Activated T-helper 17 cell treated with anti-CD3 and anti-CD28 coated beads, Interleukin-2, amount 50 U/mL, for 72 hours (primary cell): ENCODE data around the gene SLC5A3. TPM values are rescaled to one million over a fixed set of nuclear protein-coding genes. Genes with fewer than 3 reads are reported as not detected.

ENCODE experiments used
- ATAC-seq: fragments of 150-1000 bp; cut with Tn5 transposase; replicated peaks from 2 replicates; pipeline ENCODE4 v1.10.0; 2021; ENCODE audit warnings: mild to moderate bottlenecking, moderate library complexity
- H3K27ac Mint-ChIP-seq: one replicate; pipeline ENCODE4 v1.8.0; 2022; ENCODE audit warnings: mixed read lengths
- H3K27me3 Mint-ChIP-seq: one replicate; pipeline ENCODE4 v1.8.0; 2022; ENCODE audit warnings: mixed read lengths
- H3K36me3 Mint-ChIP-seq: one replicate; pipeline ENCODE4 v1.8.0; 2022; ENCODE audit warnings: low read depth, mild to moderate bottlenecking, mixed read lengths
- H3K4me1 Mint-ChIP-seq: one replicate; pipeline ENCODE4 v1.8.0; 2022; ENCODE audit warnings: mixed read lengths
- H3K4me3 Mint-ChIP-seq: one replicate; pipeline ENCODE4 v1.8.0; 2022; ENCODE audit warnings: mild to moderate bottlenecking, mixed read lengths
- H3K9me3 Mint-ChIP-seq: one replicate; pipeline ENCODE4 v1.8.0; 2022; ENCODE audit warnings: mixed read lengths
- total RNA-seq, 2 donors: library from RNA; stranded (reverse); gene quantifications; one replicate each; pipeline ENCODE4 v1.2.3, GENCODE V29; 2022

Gene SLC5A3
- total RNA-seq, 2 donors from 2014 or later = 35.5 to 72.2 TPM

- Mint-ChIP-seq H3K4me1 (peaks cover 54% of the 10 kb centered on the region), H3K4me3 (peak overlapping the region; percentile 22), H3K27me3 (no peaks in the 10 kb centered on the region), H3K36me3 (peaks cover 97% of the 10 kb centered on the region), H3K9me3 (no peaks in the 10 kb centered on the region), H3K27ac (peak overlapping the region; percentile 55)
- ATAC-seq = peak; percentile 55
Observed at GRCh38 chr21:34100790-34101189, 27.4 kb downstream of the SLC5A3 start.

- H3K27ac Mint-ChIP-seq = peak overlapping the region; percentile 62
- peaks cover 29% of the 10 kb centered on the region for H3K4me1 Mint-ChIP-seq
- peak overlapping the region; percentile 33 for H3K4me3 Mint-ChIP-seq
- H3K9me3 Mint-ChIP-seq = no peaks in the 10 kb centered on the region
- ATAC-seq = peak; percentile 77
- no peaks in the 10 kb centered on the region for H3K27me3 Mint-ChIP-seq
- H3K36me3 Mint-ChIP-seq = peaks cover 84% of the 10 kb centered on the region
Observed at GRCh38 chr21:34105947-34106541, 32.7 kb downstream of the SLC5A3 start.

- Mint-ChIP-seq H3K4me3 (no peak overlapping the region), H3K4me1 (peaks cover 33% of the 10 kb centered on the region), H3K27ac (peak overlapping the region; percentile 62), H3K36me3 (peaks cover 81% of the 10 kb centered on the region), H3K27me3 (no peaks in the 10 kb centered on the region), H3K9me3 (no peaks in the 10 kb centered on the region)
- ATAC-seq = no peak
Observed at GRCh38 chr21:34107606-34108005, 34.2 kb downstream of the SLC5A3 start.

- peaks cover 80% of the 10 kb centered on the region for H3K36me3 Mint-ChIP-seq
- ATAC-seq = no peak
- no peak overlapping the region for H3K4me3 Mint-ChIP-seq
- H3K27me3 Mint-ChIP-seq = no peaks in the 10 kb centered on the region
- H3K9me3 Mint-ChIP-seq = no peaks in the 10 kb centered on the region
- H3K27ac Mint-ChIP-seq = no peak overlapping the region
- H3K4me1 Mint-ChIP-seq = peaks cover 33% of the 10 kb centered on the region
Observed at GRCh38 chr21:34109075-34109474, 35.7 kb downstream of the SLC5A3 start.

GRCh38 chr21:34110594-34111202, 37.3 kb downstream of the SLC5A3 start:
- peaks cover 36% of the 10 kb centered on the region for H3K4me1 Mint-ChIP-seq
- no peak for ATAC-seq
- peaks cover 78% of the 10 kb centered on the region for H3K36me3 Mint-ChIP-seq

GRCh38 chr21:34112316-34113033, 39.1 kb downstream of the SLC5A3 start:
- H3K27me3 Mint-ChIP-seq = no peaks in the 10 kb centered on the region
- peaks cover 39% of the 10 kb centered on the region for H3K4me1 Mint-ChIP-seq
- ATAC-seq = peak; percentile 71

More at GRCh38 chr21:34110594-34111202, 37.3 kb downstream of the SLC5A3 start:
- H3K27ac Mint-ChIP-seq = no peak overlapping the region
- no peaks in the 10 kb centered on the region for H3K9me3 Mint-ChIP-seq
- H3K4me3 Mint-ChIP-seq = no peak overlapping the region
- no peaks in the 10 kb centered on the region for H3K27me3 Mint-ChIP-seq

GRCh38 chr21:34113842-34114241, 40.5 kb downstream of the SLC5A3 start:
- no peak for ATAC-seq
- H3K9me3 Mint-ChIP-seq = no peaks in the 10 kb centered on the region
- peak overlapping the region; percentile 28 for H3K27ac Mint-ChIP-seq
- H3K36me3 Mint-ChIP-seq = peaks cover 75% of the 10 kb centered on the region
- H3K27me3 Mint-ChIP-seq = no peaks in the 10 kb centered on the region
- H3K4me3 Mint-ChIP-seq = no peak overlapping the region
- peaks cover 39% of the 10 kb centered on the region for H3K4me1 Mint-ChIP-seq

More at GRCh38 chr21:34112316-34113033, 39.1 kb downstream of the SLC5A3 start:
- Mint-ChIP-seq H3K9me3 (no peaks in the 10 kb centered on the region), H3K4me3 (peak overlapping the region; percentile 9), H3K36me3 (peaks cover 78% of the 10 kb centered on the region), H3K27ac (peak overlapping the region; percentile 60)

GRCh38 chr21:34115160-34115559, 41.8 kb downstream of the SLC5A3 start:
- ATAC-seq = no peak
- Mint-ChIP-seq H3K4me1 (peaks cover 43% of the 10 kb centered on the region), H3K36me3 (peaks cover 62% of the 10 kb centered on the region), H3K9me3 (no peaks in the 10 kb centered on the region), H3K27me3 (no peaks in the 10 kb centered on the region), H3K27ac (no peak overlapping the region), H3K4me3 (no peak overlapping the region)

GRCh38 chr21:34116569-34116968, 43.2 kb downstream of the SLC5A3 start:
- H3K27ac Mint-ChIP-seq = no peak overlapping the region
- no peaks in the 10 kb centered on the region for H3K27me3 Mint-ChIP-seq
- peaks cover 44% of the 10 kb centered on the region for H3K4me1 Mint-ChIP-seq
- no peak for ATAC-seq
- H3K4me3 Mint-ChIP-seq = no peak overlapping the region
- H3K36me3 Mint-ChIP-seq = peaks cover 69% of the 10 kb centered on the region
- no peaks in the 10 kb centered on the region for H3K9me3 Mint-ChIP-seq

- Mint-ChIP-seq H3K27me3 (no peaks in the 10 kb centered on the region), H3K4me3 (no peak overlapping the region), H3K36me3 (peaks cover 70% of the 10 kb centered on the region), H3K27ac (peak overlapping the region; percentile 33), H3K4me1 (peaks cover 26% of the 10 kb centered on the region), H3K9me3 (no peaks in the 10 kb centered on the region)
- ATAC-seq = no peak
Observed at GRCh38 chr21:34120867-34121266, 47.5 kb downstream of the SLC5A3 start.

- Mint-ChIP-seq H3K9me3 (no peaks in the 10 kb centered on the region), H3K36me3 (peaks cover 70% of the 10 kb centered on the region), H3K27ac (no peak overlapping the region), H3K4me3 (no peak overlapping the region), H3K4me1 (peaks cover 29% of the 10 kb centered on the region), H3K27me3 (no peaks in the 10 kb centered on the region)
- ATAC-seq = no peak
Observed at GRCh38 chr21:34122047-34122446, 48.7 kb downstream of the SLC5A3 start.

Other genes with a start within 250 kb of the SLC5A3 start
- gene ATP5PO, start 157.8 kb upstream of the SLC5A3 start, total RNA-seq = 100 to 1,000 TPM; 203 to 227 TPM
- 100 to 1,000 TPM; 131 to 141 TPM for gene MRPS6, start within 50 bp of the SLC5A3 start, total RNA-seq